GM23338 (cell line): ENCODE results near the gene ASB16.

Experiments used
- CREB1 ChIP-seq: fragments of 250-450 bp; sonication (Bioruptor Pico); IDR thresholded peaks from 2 replicates; pipeline ENCODE4 v1.5.0; 2020; ENCODE audit warnings: low read depth, mild to moderate bottlenecking, moderate library complexity
- CTCF ChIP-seq, 2 experiments: fragments of 200-600 bp in 1 of 2; sonication (generic) in 1 of 2; conservative IDR thresholded peaks; 2 replicates each; pipeline versions ENCODE4 v1.5.1 to v1.6.1; 2016 to 2017; ENCODE audit warnings: antibody characterized with exemption in 2 of 2, low read depth in 2 of 2, mild to moderate bottlenecking in 2 of 2, moderate library complexity in 1 of 2
- EZH2 ChIP-seq: fragments of 200-600 bp; sonication (generic); IDR thresholded peaks from one replicate; pipeline ENCODE4 v1.8.0; 2017; ENCODE audit warnings: antibody characterized with exemption, mild to moderate bottlenecking, low read depth; ENCODE audit not compliant: unreplicated experiment
- POLR2AphosphoS5 ChIP-seq: IDR thresholded peaks from 2 replicates; pipeline ENCODE4 v1.6.1; 2016; ENCODE audit warnings: antibody characterized with exemption, low read depth
- REST ChIP-seq: IDR thresholded peaks from one replicate; pipeline ENCODE4 v1.6.1; 2018; ENCODE audit warnings: antibody characterized with exemption; ENCODE audit not compliant: unreplicated experiment
- ZNF114 ChIP-seq: fragments of 250-450 bp; sonication (Bioruptor Pico); IDR thresholded peaks from 2 replicates; pipeline ENCODE4 v1.5.0; 2020; ENCODE audit warnings: mild to moderate bottlenecking, moderate library complexity

DNA sequence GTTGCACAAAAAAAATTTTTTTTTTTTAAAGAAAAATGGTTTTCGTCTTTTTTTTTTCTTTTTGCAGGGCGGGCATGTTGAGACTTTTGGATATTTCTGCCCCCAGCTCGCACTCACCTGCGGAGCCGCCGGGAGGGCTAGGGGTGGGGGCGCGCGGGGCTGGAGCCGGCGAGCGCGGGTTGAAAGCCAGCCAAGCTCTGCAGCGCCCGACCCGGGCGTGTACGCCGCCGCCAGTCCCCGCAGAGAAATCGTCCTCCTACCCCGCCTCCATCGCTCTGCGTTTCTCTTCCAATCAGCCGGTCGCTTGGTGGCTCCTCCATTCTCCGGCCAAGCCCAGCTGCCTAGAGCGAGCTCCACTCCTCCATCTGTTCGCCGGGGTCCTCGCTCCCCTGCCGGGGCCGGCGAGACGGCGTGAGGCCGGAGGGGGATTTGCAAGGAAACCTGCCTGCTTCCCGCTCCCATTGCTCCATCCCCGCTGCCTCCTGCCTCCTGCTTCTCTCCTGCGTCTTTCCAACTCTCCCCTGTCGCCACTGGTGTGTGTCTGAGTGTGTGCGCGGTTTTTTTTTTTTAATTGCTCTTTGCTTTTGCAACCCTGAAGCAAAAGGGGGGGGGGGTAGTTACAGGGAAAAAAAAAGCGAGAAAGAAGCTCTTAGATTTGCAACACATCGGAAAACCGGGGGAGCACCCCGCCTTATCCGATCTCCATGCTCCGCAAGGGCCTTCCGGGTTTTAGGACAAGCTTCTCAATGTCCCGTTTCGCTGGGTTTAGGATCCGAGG is 50.8 kb downstream of the ASB16 start:
- TF ChIP-seq CREB1: no peak
- TF ChIP-seq CTCF (conservative IDR thresholded peaks at IDR 0.05; ENCODE audit: low read depth in 2 of 2): no peak
- no peak for TF ChIP-seq ZNF114 (CRISPR knock-in tag)
- peak; percentile 41 for TF ChIP-seq POLR2AphosphoS5
- no peak for TF ChIP-seq REST
- TF ChIP-seq EZH2: peak; percentile 20
